Stimulated activated CD8-positive, alpha-beta memory T cell treated with anti-CD3 and anti-CD28 coated beads, Interleukin-2, amount 100 ng/mL, for 1 hour (primary cell): Measurements from ENCODE around the gene ZNF311.

Source experiments
- DNase-seq, 2 donors: peaks; one replicate each; pipeline ENCODE4 v3.0.0-alpha.2; 2020; ENCODE audit warnings: low read depth in 2 of 2

ZNF311 gene

GRCh38 chr6:29005183-29005885, at the start of gene ZNF311:
TSS of gene ZNF311 (minus strand) at chr6:29005315. CDS start at chr6:29003954, 1,361 bp downstream.
- no peak for DNase-seq

GRCh38 chr6:29051680-29052079, 46.6 kb upstream of the ZNF311 start:
- no peak for DNase-seq

GRCh38 chr6:29045075-29045474, 40.0 kb upstream of the ZNF311 start, which contains the start of gene OR2W1:
TSS of gene OR2W1 (minus strand) at chr6:29045175. CDS start at chr6:29045175, 0 bp downstream.
- no peak for DNase-seq

- DNase-seq: no peak
Observed at GRCh38 chr6:29035951-29036350, 30.8 kb upstream of the ZNF311 start.

- DNase-seq: no peak
Observed at GRCh38 chr6:29028821-29029220, 23.7 kb upstream of the ZNF311 start.

- no peak for DNase-seq
Observed at GRCh38 chr6:29025927-29026585, 20.9 kb upstream of the ZNF311 start.

- no peak for DNase-seq
Observed at GRCh38 chr6:29021434-29021833, 16.3 kb upstream of the ZNF311 start.

GRCh38 chr6:29019629-29020028, 14.5 kb upstream of the ZNF311 start:
- DNase-seq: no peak

GRCh38 chr6:29017428-29017802, 12.3 kb upstream of the ZNF311 start:
- no peak for DNase-seq

- peak; percentile 66 to 68 for DNase-seq
Observed at GRCh38 chr6:29016559-29017427, 11.7 kb upstream of the ZNF311 start.

GRCh38 chr6:29014729-29015608, 9.9 kb upstream of the ZNF311 start:
- no peak for DNase-seq

GRCh38 chr6:29011276-29011734, 6.2 kb upstream of the ZNF311 start:
- peak in 1 of 2 donors; percentile 13 for DNase-seq

GRCh38 chr6:29009358-29009757, 4.2 kb upstream of the ZNF311 start:
- DNase-seq: no peak

GRCh38 chr6:29008089-29008488, 3.0 kb upstream of the ZNF311 start:
- no peak for DNase-seq

GRCh38 chr6:28996844-28997510, 8.1 kb downstream of the ZNF311 start:
- DNase-seq: no peak

GRCh38 chr6:28995093-28995650, 9.9 kb downstream of the ZNF311 start:
- no peak for DNase-seq

GRCh38 chr6:28988536-28989311, 16.4 kb downstream of the ZNF311 start:
- peak in 1 of 2 donors; percentile 55 for DNase-seq

- DNase-seq: no peak
Observed at GRCh38 chr6:28985462-28986164, 19.5 kb downstream of the ZNF311 start.

GRCh38 chr6:28983838-28984237, 21.3 kb downstream of the ZNF311 start:
- DNase-seq: no peak
